ENCODE data around the gene ARID4A. TPM values are rescaled to one million over a fixed set of nuclear protein-coding genes. Genes with fewer than 3 reads are reported as not detected.

ARID4A gene
- total and polyA plus RNA-seq, 9 of the 15 experiments (the other 6 are each of a cell fraction or from before 2014, with no cell fraction given) = 2.4 to 11.5 (median 8.7) TPM

DNA sequence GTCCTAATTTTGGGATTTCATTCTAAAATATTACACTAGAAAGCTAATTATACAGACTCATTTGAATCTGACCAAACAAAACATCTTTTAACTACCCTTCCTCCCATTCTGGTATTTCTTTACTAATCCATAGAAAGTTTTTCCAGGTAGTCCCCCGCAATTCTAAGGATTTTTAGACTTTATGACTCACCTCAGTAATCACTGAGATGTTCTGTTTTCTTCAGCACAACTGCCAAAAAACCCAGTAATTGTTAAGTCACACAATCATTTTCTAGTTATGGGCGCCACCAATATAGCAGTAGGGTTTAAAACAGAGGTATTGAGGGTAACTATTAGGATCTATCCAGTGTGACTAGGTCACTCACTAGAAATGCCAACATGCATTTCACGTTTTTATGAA, 1.6 kb upstream of the ARID4A start:
- Histone ChIP-seq H3K4me3 (peak overlapping the region; percentile 74), H4K20me1 (replicated peaks; ENCODE audit: control insufficient read depth, insufficient read depth, low read length) (no peaks in the 10 kb centered on the region), H3K27me3 (ENCODE audit: control insufficient read depth in 2 of 2, insufficient read depth in 2 of 2, low read length in 2 of 2) (no peaks in the 10 kb centered on the region), H3K36me3 (ENCODE audit: control insufficient read depth, insufficient read depth, low read length) (peaks cover 42% of the 10 kb centered on the region), H3K27ac (ENCODE audit: extremely low read depth, low read depth, low read length) (peak overlapping the region; percentile 99), H3K9me1 (ENCODE audit: control insufficient read depth, insufficient read depth, low read length) (no peaks in the 10 kb centered on the region), H3K4me2 (ENCODE audit: insufficient read depth, low read length) (peak overlapping the region; percentile 93), H3K79me2 (ENCODE audit: control insufficient read depth, insufficient read depth, low read length) (peaks cover 84% of the 10 kb centered on the region), H3K4me1 (replicated peaks in 1 of 2; ENCODE audit: control insufficient read depth in 2 of 2, insufficient read depth in 2 of 2, low read length in 2 of 2) (no peaks in the 10 kb centered on the region; a peak in 3 of 5 replicates), H3K9me3 (replicated peaks; ENCODE audit: control insufficient read depth, insufficient read depth, low read depth, low read length) (no peaks in the 10 kb centered on the region), H2AFZ (ENCODE audit: low read depth, low read length) (no peak overlapping the region), H3K9ac (ENCODE audit: insufficient read depth in 1 of 2, low read depth in 2 of 2, low read length in 2 of 2) (peak overlapping the region in 1 of 2 experiments; percentile 94; a peak in 3 of 4 replicates)
- BruUV-seq (replicated peaks) = no TSS peak
- peak in 2 of 4 experiments; percentile 8 to 29 for DNase-seq (ENCODE audit: extremely low read depth in 1 of 4, low spot score in 3 of 4)
- no peak for FAIRE-seq
- POLR2A ChIA-PET = interaction anchor here (1.9 to 2.7 kb wide), 2 partner anchors 8 to 11 kb away, joined by 7 to 10 read pairs; no protein-coding TSS in a partner anchor
- ATAC-seq = no peak
- CTCF ChIA-PET (ENCODE audit: low intra/inter-chr PET ratio) = no interaction called here
- intact Hi-C loops (cut with micrococcal nuclease) = loop anchor here (5.0 kb wide), 3 partner anchors 54 to 891 kb away; partner anchors contain the start of genes ACTR10, DAAM1 and PSMA3
- in situ Hi-C loops (cut with MboI) = no loop called here
- WGBS (ENCODE audit: insufficient coverage, low coverage, missing lambda C conversion rate) = 0% methylated on average over 3 of the region's 3 CpGs
- TF ChIP-seq RNF2 (IDR thresholded peaks at IDR 0.05) (no peak), CCAR2 (IDR thresholded peaks at IDR 0.05; ENCODE audit: low read depth, low read length) (no peak), YY1 (IDR thresholded peaks at IDR 0.05; ENCODE audit: borderline replicate concordance in 1 of 3, control insufficient read depth in 1 of 3, extremely low read depth in 1 of 3, insufficient read depth in 3 of 3, insufficient read length in 1 of 3, insufficient replicate concordance in 2 of 3, low read depth in 1 of 3, low read length in 2 of 3) (no peak), SMARCA4 (IDR thresholded peaks at IDR 0.05) (peak; percentile 38; the same call in 1 of the 2 replicates), CBX8 (IDR thresholded peaks at IDR 0.05; ENCODE audit: borderline replicate concordance, extremely low read depth, low read depth, low read length, poor library complexity, severe bottlenecking) (no peak), RBM14 (IDR thresholded peaks at IDR 0.05; ENCODE audit: borderline replicate concordance, insufficient read depth, low read depth, low read length) (no peak), JUND (IDR thresholded peaks at IDR 0.05; ENCODE audit: borderline replicate concordance, low read depth, low read length) (peak; percentile 21; the same call in 1 of the 2 replicates), JUND (tag; IDR thresholded peaks at IDR 0.05; ENCODE audit: borderline replicate concordance, low read depth, low read length) (no peak), ZNF134 (CRISPR knock-in tag; conservative IDR thresholded peaks at IDR 0.05) (no peak), FOSL1 (tag; conservative IDR thresholded peaks at IDR 0.05) (peak; percentile 34; the same call in 1 of the 2 replicates), ATF1 (CRISPR knock-in tag; IDR thresholded peaks at IDR 0.05) (no peak), ATF1 (tag; IDR thresholded peaks at IDR 0.05) (no peak), PTBP1 (IDR thresholded peaks at IDR 0.05; ENCODE audit: low read depth, low read length) (no peak)
- TF ChIP-seq, protein P1, sequence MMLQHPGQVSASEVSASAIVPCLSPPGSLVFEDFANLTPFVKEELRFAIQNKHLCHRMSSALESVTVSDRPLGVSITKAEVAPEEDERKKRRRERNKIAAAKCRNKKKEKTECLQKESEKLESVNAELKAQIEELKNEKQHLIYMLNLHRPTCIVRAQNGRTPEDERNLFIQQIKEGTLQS (IDR thresholded peaks at IDR 0.05) = peak; percentile 52
- TF ChIP-seq, protein P1 (CRISPR knock-in tag; conservative IDR thresholded peaks at IDR 0.05) = no peak
- TF ChIP-seq, protein P2, sequence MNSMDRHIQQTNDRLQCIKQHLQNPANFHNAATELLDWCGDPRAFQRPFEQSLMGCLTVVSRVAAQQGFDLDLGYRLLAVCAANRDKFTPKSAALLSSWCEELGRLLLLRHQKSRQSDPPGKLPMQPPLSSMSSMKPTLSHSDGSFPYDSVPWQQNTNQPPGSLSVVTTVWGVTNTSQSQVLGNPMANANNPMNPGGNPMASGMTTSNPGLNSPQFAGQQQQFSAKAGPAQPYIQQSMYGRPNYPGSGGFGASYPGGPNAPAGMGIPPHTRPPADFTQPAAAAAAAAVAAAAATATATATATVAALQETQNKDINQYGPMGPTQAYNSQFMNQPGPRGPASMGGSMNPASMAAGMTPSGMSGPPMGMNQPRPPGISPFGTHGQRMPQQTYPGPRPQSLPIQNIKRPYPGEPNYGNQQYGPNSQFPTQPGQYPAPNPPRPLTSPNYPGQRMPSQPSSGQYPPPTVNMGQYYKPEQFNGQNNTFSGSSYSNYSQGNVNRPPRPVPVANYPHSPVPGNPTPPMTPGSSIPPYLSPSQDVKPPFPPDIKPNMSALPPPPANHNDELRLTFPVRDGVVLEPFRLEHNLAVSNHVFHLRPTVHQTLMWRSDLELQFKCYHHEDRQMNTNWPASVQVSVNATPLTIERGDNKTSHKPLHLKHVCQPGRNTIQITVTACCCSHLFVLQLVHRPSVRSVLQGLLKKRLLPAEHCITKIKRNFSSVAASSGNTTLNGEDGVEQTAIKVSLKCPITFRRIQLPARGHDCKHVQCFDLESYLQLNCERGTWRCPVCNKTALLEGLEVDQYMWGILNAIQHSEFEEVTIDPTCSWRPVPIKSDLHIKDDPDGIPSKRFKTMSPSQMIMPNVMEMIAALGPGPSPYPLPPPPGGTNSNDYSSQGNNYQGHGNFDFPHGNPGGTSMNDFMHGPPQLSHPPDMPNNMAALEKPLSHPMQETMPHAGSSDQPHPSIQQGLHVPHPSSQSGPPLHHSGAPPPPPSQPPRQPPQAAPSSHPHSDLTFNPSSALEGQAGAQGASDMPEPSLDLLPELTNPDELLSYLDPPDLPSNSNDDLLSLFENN (IDR thresholded peaks at IDR 0.05; ENCODE audit: low read depth in 2 of 2, low read length in 2 of 2) = no peak
- TF ChIP-seq, protein P3, sequence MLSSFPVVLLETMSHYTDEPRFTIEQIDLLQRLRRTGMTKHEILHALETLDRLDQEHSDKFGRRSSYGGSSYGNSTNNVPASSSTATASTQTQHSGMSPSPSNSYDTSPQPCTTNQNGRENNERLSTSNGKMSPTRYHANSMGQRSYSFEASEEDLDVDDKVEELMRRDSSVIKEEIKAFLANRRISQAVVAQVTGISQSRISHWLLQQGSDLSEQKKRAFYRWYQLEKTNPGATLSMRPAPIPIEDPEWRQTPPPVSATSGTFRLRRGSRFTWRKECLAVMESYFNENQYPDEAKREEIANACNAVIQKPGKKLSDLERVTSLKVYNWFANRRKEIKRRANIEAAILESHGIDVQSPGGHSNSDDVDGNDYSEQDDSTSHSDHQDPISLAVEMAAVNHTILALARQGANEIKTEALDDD (IDR thresholded peaks at IDR 0.05) = no peak
